ENCODE results near the gene RAX2.

GRCh38 chr19:3725121-3725520 lies 46.9 kb downstream of the RAX2 start:
- no peak for TF ChIP-seq CTCF (IDR thresholded peaks at IDR 0.05; ENCODE audit: poor library complexity, severe bottlenecking)
- TF ChIP-seq EZH2 (IDR thresholded peaks at IDR 0.05; ENCODE audit: borderline replicate concordance, insufficient read depth, low read length, poor library complexity, severe bottlenecking): no peak
- TF ChIP-seq RAD21 (conservative IDR thresholded peaks at IDR 0.05): no peak
- no peak for TF ChIP-seq TAF1 (IDR thresholded peaks at IDR 0.05; ENCODE audit: low read depth)
- no peak for TF ChIP-seq EP300 (conservative IDR thresholded peaks at IDR 0.05; ENCODE audit: poor library complexity, severe bottlenecking)
- no peak for TF ChIP-seq SMC3 (conservative IDR thresholded peaks at IDR 0.05; ENCODE audit: poor library complexity)
- no peak for TF ChIP-seq REST (IDR thresholded peaks at IDR 0.05; ENCODE audit: borderline replicate concordance)
